Cardiac fibroblast (primary cell): Measurements from ENCODE around the gene PLD1.

Experiments used
- DNase-seq, 2 donors: peaks; one replicate each; pipeline versions ENCODE4 v3.0.0 to v3.0.0-alpha.2; 2010; ENCODE audit warnings: low read depth in 2 of 2
- H3K4me3 ChIP-seq, 2 donors: replicated peaks in 1 of 2; 1 replicate in 1 of 2; 2 replicates in 1 of 2; pipeline ENCODE4 v1.5.1; 2011; ENCODE audit warnings: low read depth in 2 of 2, low read length in 2 of 2, mild to moderate bottlenecking in 2 of 2, moderate library complexity in 1 of 2
- CTCF ChIP-seq: IDR thresholded peaks from one replicate; pipeline ENCODE4 v1.5.1; 2011; ENCODE audit warnings: low read depth, mild to moderate bottlenecking, low read length, inconsistent platforms

The PLD1 gene

GRCh38 chr3:171561596-171562323, 248.5 kb downstream of the PLD1 start:
- TF ChIP-seq CTCF: no peak
- peak in 1 of 2 donors; percentile 19 for DNase-seq
- no peak overlapping the region for H3K4me3 ChIP-seq

GRCh38 chr3:171559586-171559985, 250.7 kb downstream of the PLD1 start:
- no peak for TF ChIP-seq CTCF
- H3K4me3 ChIP-seq: no peak overlapping the region
- DNase-seq: no peak

GRCh38 chr3:171558188-171558696, 252.0 kb downstream of the PLD1 start:
- no peak for DNase-seq
- no peak for TF ChIP-seq CTCF
- H3K4me3 ChIP-seq: no peak overlapping the region

- no peak for DNase-seq
- H3K4me3 ChIP-seq: no peak overlapping the region
- no peak for TF ChIP-seq CTCF
Measured at GRCh38 chr3:171557173-171557572, 253.1 kb downstream of the PLD1 start.

GRCh38 chr3:171556574-171557145, 253.6 kb downstream of the PLD1 start:
- TF ChIP-seq CTCF: no peak
- H3K4me3 ChIP-seq: no peak overlapping the region
- DNase-seq: peak in 1 of 2 donors; percentile 31

GRCh38 chr3:171556148-171556547, 254.1 kb downstream of the PLD1 start:
- no peak for TF ChIP-seq CTCF
- H3K4me3 ChIP-seq: no peak overlapping the region
- no peak for DNase-seq

- no peak overlapping the region for H3K4me3 ChIP-seq
- TF ChIP-seq CTCF: no peak
- no peak for DNase-seq
Measured at GRCh38 chr3:171553086-171553485, 257.2 kb downstream of the PLD1 start.
